ENCODE measurements around the gene SHANK3. TPM values are rescaled to one million over a fixed set of nuclear protein-coding genes. Genes with fewer than 3 reads are reported as not detected.

Gene SHANK3
- total RNA-seq, 6 experiments from 2014 or later, result 9.7 to 16.0 (median 14.8) TPM

GRCh38 chr22:50695421-50696250 is 23.0 kb downstream of the SHANK3 start:
- Histone ChIP-seq H3K4me1 (peaks cover 0 to 29% (median 12%) of the 10 kb centered on the region in 4 donors), H3K36me3 (no peaks in the 10 kb centered on the region), H3K27ac (no peak overlapping the region), H3K4me3 (no peak overlapping the region), H3K9me3 (no peaks in the 10 kb centered on the region), H3K27me3 (no peaks in the 10 kb centered on the region)
- ATAC-seq, result no peak
- intact Hi-C loops (cut with DNase I), result loop anchor here in 1 of 2 donors (5.0 kb wide), 1 partner anchor 68 kb away; the partner anchor contains the start of gene ARSA
- DNase-seq, result peak; percentile 16 to 44 (median 43)
- WGBS (ENCODE audit: insufficient coverage, low coverage, low lambda C conversion rate, missing lambda C conversion rate), result 53% methylated on average over 6 of the region's 18 CpGs
- no peak for TF ChIP-seq CTCF (IDR thresholded peaks at IDR 0.05)
- no peak for TF ChIP-seq POLR2A (IDR thresholded peaks at IDR 0.05)

- ATAC-seq, result no peak
- TF ChIP-seq CTCF (IDR thresholded peaks at IDR 0.05) (peak in 1 of 4 donors; percentile 41), POLR2A (IDR thresholded peaks at IDR 0.05) (no peak)
- intact Hi-C loops (cut with DNase I), result loop anchor here in 1 of 2 donors (5.0 kb wide), 1 partner anchor 69 kb away; the partner anchor contains the start of gene ARSA
- Histone ChIP-seq H3K27ac (no peak overlapping the region), H3K27me3 (no peaks in the 10 kb centered on the region), H3K9me3 (no peaks in the 10 kb centered on the region), H3K4me3 (no peak overlapping the region), H3K4me1 (peaks cover 0 to 36% (median 15%) of the 10 kb centered on the region in 4 donors), H3K36me3 (no peaks in the 10 kb centered on the region)
- 79% methylated on average over 10 of the region's 21 CpGs for WGBS (ENCODE audit: insufficient coverage, low coverage, low lambda C conversion rate, missing lambda C conversion rate)
- peak in 2 of 3 donors; percentile 19 to 48 for DNase-seq
Observed at GRCh38 chr22:50696251-50696798, 23.7 kb downstream of the SHANK3 start.

GRCh38 chr22:50696799-50697561 is 24.4 kb downstream of the SHANK3 start:
- 16% methylated on average over 12 of the region's 58 CpGs for WGBS (ENCODE audit: insufficient coverage, low coverage, low lambda C conversion rate, missing lambda C conversion rate)
- peak in 1 of 4 donors; percentile 15 for ATAC-seq
- TF ChIP-seq POLR2A (IDR thresholded peaks at IDR 0.05) (no peak), CTCF (IDR thresholded peaks at IDR 0.05) (peak in 3 of 4 donors; percentile 19 to 23 (median 19))
- DNase-seq, result peak; percentile 36 to 57 (median 52)
- Histone ChIP-seq H3K4me1 (peaks cover 0 to 43% (median 18%) of the 10 kb centered on the region in 4 donors), H3K27me3 (no peaks in the 10 kb centered on the region), H3K27ac (peak overlapping the region in 1 of 3 donors; percentile 10), H3K9me3 (no peaks in the 10 kb centered on the region), H3K36me3 (no peaks in the 10 kb centered on the region), H3K4me3 (peak overlapping the region in 2 of 3 donors; percentile 38 to 62)
- intact Hi-C loops (cut with DNase I), result loop anchor here in 1 of 2 donors (5.0 kb wide), 1 partner anchor 70 kb away; the partner anchor contains the start of gene ARSA
